ENCODE measurements around the gene SLAMF6. TPM values are rescaled to one million over a fixed set of nuclear protein-coding genes. Genes with fewer than 3 reads are reported as not detected.

The SLAMF6 gene
- total and polyA plus RNA-seq, 10 of the 15 experiments (the other 5 are each of a cell fraction or from before 2014, with no cell fraction given) = 20.5 to 89.6 (median 36.5) TPM

- TF ChIP-seq ZNF687 (IDR thresholded peaks at IDR 0.05) (peak; percentile 98), IRF3 (IDR thresholded peaks at IDR 0.05) (no peak), FOXM1 (IDR thresholded peaks at IDR 0.05; ENCODE audit: low read depth, low read length) (peak; percentile 37), POLR2AphosphoS5 (IDR thresholded peaks at IDR 0.05; ENCODE audit: low read length) (peak; percentile 86), BCL11A (IDR thresholded peaks at IDR 0.05; ENCODE audit: low read depth, low read length) (peak; percentile 65; the same call in 1 of the 2 replicates), GATAD2B (conservative IDR thresholded peaks at IDR 0.05; ENCODE audit: low read depth) (peak; percentile 70; the same call in 1 of the 2 replicates), SIN3A (IDR thresholded peaks at IDR 0.05; ENCODE audit: low read depth, low read length) (peak; percentile 51; the same call in 1 of the 2 replicates), NFIC (IDR thresholded peaks at IDR 0.05; ENCODE audit: low read depth, low read length) (peak; percentile 84), SMC3 (IDR thresholded peaks at IDR 0.05; ENCODE audit: borderline replicate concordance, low read length) (peak; percentile 21; the same call in 1 of the 2 replicates), ZBTB4 (CRISPR knock-in tag; IDR thresholded peaks at IDR 0.05) (no peak), RELA (IDR thresholded peaks at IDR 0.05; ENCODE audit: borderline replicate concordance, partially characterized antibody) (no peak), FOS (IDR thresholded peaks at IDR 0.05; ENCODE audit: borderline replicate concordance, extremely low read depth, insufficient read length) (no peak), ATF3 (IDR thresholded peaks at IDR 0.05; ENCODE audit: borderline replicate concordance, extremely low read depth, low read depth, low read length) (no peak), E2F4 (IDR thresholded peaks at IDR 0.05; ENCODE audit: low read depth, low read length) (no peak), SKIL (IDR thresholded peaks at IDR 0.05; ENCODE audit: low read depth, poor library complexity, severe bottlenecking) (peak; percentile 77), EED (IDR thresholded peaks at IDR 0.05; ENCODE audit: low read depth) (peak; percentile 68; the same call in 1 of the 2 replicates)
Observed at GRCh38 chr1:160539990-160540858, 17.2 kb upstream of the SLAMF6 start (continued).
